DMS79 treated with DMSO at 0.1 percent for 48 hours (cell line): ENCODE results near the gene HBS1L.

Experiments used
- DNase-seq: peaks from one replicate; lab custom pipeline; 2025; lab: John Stamatoyannopoulos, UW

HBS1L gene

GRCh38 chr6:134999107-134999506, 55.5 kb downstream of the HBS1L start:
- no peak for DNase-seq

GRCh38 chr6:134997133-134997995, 57.3 kb downstream of the HBS1L start:
- DNase-seq: no peak

- no peak for DNase-seq
Observed at GRCh38 chr6:134995536-134995935, 59.1 kb downstream of the HBS1L start.

- no peak for DNase-seq
Observed at GRCh38 chr6:134994431-134994830, 60.2 kb downstream of the HBS1L start.

GRCh38 chr6:134992155-134992554, 62.5 kb downstream of the HBS1L start:
- DNase-seq: no peak

GRCh38 chr6:134990262-134990661, 64.4 kb downstream of the HBS1L start:
- no peak for DNase-seq

GRCh38 chr6:134984821-134985220, 69.8 kb downstream of the HBS1L start:
- DNase-seq: no peak

- no peak for DNase-seq
Observed at GRCh38 chr6:134983823-134984222, 70.8 kb downstream of the HBS1L start.

- DNase-seq: no peak
Observed at GRCh38 chr6:134982161-134982560, 72.5 kb downstream of the HBS1L start.

- DNase-seq: no peak
Observed at GRCh38 chr6:134980846-134981245, 73.8 kb downstream of the HBS1L start.

- DNase-seq: no peak
Observed at GRCh38 chr6:134979142-134979541, 75.5 kb downstream of the HBS1L start.

- DNase-seq: no peak
Observed at GRCh38 chr6:134974370-134974769, 80.3 kb downstream of the HBS1L start.

- no peak for DNase-seq
Observed at GRCh38 chr6:134967711-134968110, 86.9 kb downstream of the HBS1L start.

GRCh38 chr6:134964451-134965203, 90.0 kb downstream of the HBS1L start:
- DNase-seq: no peak

- DNase-seq: no peak
Observed at GRCh38 chr6:134962421-134962820, 92.2 kb downstream of the HBS1L start.

GRCh38 chr6:134961366-134961765, 93.3 kb downstream of the HBS1L start:
- DNase-seq: no peak

GRCh38 chr6:134959603-134960002, 95.0 kb downstream of the HBS1L start:
- no peak for DNase-seq

GRCh38 chr6:134956676-134957075, 97.9 kb downstream of the HBS1L start:
- no peak for DNase-seq

- no peak for DNase-seq
Observed at GRCh38 chr6:134956032-134956431, 98.6 kb downstream of the HBS1L start.

GRCh38 chr6:134954272-134955000, 100.2 kb downstream of the HBS1L start:
- no peak for DNase-seq

GRCh38 chr6:134951494-134952263, 102.9 kb downstream of the HBS1L start:
- DNase-seq: no peak

GRCh38 chr6:134950482-134950881, 104.1 kb downstream of the HBS1L start:
- no peak for DNase-seq
